GM18505 (cell line): ENCODE measurements around the gene TIMP3.

Source experiments
- ATAC-seq: cut with Tn5 transposase; IDR thresholded peaks from one replicate; pipeline ENCODE4 v1.9.1; 2021; ENCODE audit not compliant: unreplicated experiment
- POLR2A ChIP-seq: IDR thresholded peaks from 4 replicates; pipeline ENCODE4 v1.6.1; 2011; ENCODE audit warnings: borderline replicate concordance; ENCODE audit not compliant: insufficient read depth, insufficient read length; ENCODE audit errors: extremely low read depth

The TIMP3 gene

GRCh38 chr22:32839831-32840584 lies 38.5 kb downstream of the TIMP3 start:
- ATAC-seq: no peak
- TF ChIP-seq POLR2A: no peak

GRCh38 chr22:32841175-32841574 lies 39.7 kb downstream of the TIMP3 start:
- no peak for ATAC-seq
- no peak for TF ChIP-seq POLR2A

GRCh38 chr22:32842486-32842885 lies 41.0 kb downstream of the TIMP3 start:
- ATAC-seq: no peak
- TF ChIP-seq POLR2A: no peak

DNA sequence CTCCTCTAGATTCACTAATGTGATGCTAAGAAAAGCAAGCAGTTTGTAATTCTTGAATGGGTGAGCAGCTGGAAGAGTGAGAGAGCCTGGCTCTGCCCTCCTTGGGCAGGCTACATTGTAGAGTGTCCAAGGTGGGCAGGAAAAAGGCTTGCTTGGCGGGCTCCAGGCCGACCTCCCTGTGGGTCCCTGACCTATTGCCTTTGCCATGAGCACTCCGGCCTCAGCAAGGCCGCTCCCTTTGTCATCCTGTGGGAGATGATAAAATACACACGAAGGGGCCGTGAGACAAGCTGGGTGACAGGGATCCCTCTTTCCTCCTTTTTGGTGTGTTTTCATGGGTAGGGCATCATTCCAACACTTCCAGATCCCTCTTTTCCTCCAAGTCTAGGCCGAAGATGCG lies 41.8 kb downstream of the TIMP3 start:
- ATAC-seq: no peak
- TF ChIP-seq POLR2A: no peak

GRCh38 chr22:32844251-32844650 lies 42.7 kb downstream of the TIMP3 start:
- ATAC-seq: no peak
- no peak for TF ChIP-seq POLR2A

DNA sequence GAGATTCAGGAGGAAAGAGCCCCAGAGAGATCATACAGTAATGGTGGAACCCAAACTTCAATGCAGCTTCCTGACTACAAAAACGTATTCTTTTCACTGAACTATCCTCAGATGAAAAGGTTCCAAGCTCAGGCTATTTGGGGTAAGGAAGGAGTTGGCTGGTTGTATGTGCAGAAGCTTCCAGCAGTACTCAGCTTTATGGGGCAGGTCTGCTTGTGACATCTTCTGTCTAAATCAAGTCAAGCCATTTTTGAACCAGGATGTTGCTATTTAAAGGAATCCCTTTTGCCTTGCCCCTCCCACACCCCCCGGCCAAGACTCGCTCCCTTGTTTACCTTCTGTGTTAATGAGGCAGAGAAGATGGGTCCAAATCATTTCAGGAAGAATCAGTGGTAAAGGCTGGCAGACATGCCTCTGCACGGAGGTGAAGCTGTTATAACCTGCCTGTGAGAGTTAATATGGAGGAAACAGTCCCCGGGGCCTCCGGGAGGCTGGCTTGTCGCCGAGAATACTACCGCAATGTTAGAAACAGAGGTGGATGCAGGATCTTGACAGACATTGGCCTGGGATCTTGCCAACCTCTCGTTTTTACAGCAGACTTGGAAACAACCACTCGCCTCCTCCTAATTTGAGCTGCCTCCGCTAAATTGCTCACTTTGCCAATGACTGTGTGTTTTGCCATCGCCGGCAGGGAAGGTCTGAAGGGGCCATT lies 45.4 kb downstream of the TIMP3 start:
- TF ChIP-seq POLR2A: no peak
- no peak for ATAC-seq

DNA sequence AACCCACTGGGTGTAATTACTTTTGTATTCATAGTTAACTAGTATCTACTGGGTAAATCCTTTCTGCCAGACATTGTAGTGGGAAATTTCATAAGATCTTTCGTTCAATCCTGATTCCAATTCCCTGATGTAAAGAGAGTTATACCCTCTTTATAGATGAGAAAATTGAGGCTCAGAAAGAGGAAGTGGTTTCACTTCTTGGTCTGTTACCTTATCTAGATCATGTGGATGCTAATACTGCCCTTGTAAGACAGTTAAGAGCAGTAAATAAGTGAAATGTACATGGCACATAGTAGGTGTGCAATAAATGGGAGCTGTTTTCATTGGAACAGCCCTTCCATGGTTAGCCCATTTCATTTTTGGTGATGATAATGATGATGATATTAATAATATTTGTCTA lies 46.7 kb downstream of the TIMP3 start:
- TF ChIP-seq POLR2A: no peak
- no peak for ATAC-seq

GRCh38 chr22:32849501-32849900 lies 48.0 kb downstream of the TIMP3 start:
- TF ChIP-seq POLR2A: no peak

DNA sequence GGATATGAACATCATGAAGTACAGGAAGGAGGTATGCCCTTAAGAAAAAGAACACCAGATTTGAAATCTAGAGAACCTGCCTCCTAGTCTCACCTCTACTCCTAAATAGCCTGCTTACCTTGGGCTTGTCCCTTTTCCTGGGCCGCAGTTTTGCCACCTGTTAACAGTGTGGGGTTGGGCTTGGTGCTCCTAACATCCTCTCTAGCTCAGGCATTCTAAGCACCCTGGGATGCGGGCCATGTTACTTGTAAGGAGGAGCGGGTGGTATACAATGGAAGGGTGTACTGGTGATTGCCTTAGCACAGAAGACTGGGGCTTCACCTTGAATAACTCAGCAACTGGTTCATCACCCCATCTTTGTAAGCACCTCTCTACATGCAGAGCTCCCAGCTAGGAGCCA lies 48.7 kb downstream of the TIMP3 start:
- no peak for ATAC-seq
- TF ChIP-seq POLR2A: no peak

More at GRCh38 chr22:32849501-32849900, 48.0 kb downstream of the TIMP3 start:
- no peak for ATAC-seq

DNA sequence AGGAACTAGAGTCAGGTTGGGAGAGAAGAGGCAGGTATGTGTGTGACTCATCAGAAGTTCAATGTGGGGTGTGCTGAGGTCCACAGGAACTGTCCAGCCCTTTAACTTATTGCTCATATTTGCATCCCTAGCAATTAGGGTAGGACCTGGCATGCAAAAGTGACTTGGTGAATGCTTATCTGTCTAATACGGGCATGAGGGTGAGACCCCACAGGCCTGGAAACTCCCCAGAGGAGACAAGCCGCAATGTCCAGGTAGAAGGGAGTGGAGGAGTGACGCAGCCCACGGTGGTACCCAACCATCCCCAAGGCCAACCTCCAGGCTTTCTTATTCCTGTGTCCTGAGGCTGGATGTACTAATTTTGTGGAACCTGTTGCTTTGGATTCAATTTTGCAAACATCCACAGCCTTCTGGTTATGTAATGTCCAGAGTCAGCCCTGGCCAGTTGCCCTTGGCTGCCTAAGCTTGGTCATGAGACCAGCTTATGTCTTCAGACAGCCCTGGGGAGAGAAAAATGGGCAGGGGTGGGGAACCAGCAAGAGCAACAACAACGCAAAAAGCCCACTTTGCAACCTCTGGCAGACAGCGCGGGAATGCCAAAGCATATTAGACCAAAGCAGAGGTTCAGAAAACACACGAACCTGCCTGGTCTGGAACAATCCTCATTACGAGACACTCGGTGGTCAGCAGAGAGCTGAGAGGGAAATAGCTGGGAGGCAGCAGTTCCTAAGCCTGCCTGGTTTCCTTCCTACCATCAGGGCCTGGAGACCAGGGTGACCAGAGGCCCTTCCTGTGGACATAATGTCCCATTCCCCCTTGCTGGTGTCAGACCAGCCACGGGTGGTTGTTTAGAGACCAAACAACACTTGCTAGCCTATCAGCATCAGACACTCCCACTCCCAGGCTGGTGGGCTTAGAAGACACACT lies 49.3 kb downstream of the TIMP3 start:
- no peak for ATAC-seq
- no peak for TF ChIP-seq POLR2A

GRCh38 chr22:32852395-32853251 lies 51.1 kb downstream of the TIMP3 start:
- TF ChIP-seq POLR2A: no peak
- ATAC-seq: no peak

DNA sequence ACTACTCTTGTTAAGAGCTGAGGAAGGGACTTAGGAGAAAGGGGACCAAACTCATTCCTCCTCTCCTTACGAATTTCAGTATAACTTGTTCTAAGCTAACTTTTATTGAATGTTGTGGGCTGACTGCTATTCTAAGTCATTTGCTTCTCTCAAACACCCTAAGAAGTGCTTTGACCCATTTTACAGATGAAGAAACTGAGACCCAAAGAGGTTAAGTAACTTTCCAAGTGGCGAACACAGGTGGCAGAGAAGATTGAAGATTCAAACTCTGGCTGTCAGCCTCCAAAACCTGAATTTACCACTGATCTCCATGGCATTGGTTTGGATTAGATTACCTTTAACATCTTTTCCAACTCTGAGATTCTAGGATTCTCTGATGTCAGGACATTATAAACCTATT lies 52.2 kb downstream of the TIMP3 start:
- TF ChIP-seq POLR2A: no peak
- ATAC-seq: no peak
